ENCODE measurements around the gene PODXL. TPM values are rescaled to one million over a fixed set of nuclear protein-coding genes. Genes with fewer than 3 reads are reported as not detected.
A peak's percentile ranks its signal among the peaks of the same experiment; 100 is the strongest.

Gene PODXL
- total and polyA plus RNA-seq, 10 of the 15 experiments (the other 5 are each of a cell fraction or from before 2014, with no cell fraction given): 0.04 to 1.8 (median 0.38) TPM

DNA sequence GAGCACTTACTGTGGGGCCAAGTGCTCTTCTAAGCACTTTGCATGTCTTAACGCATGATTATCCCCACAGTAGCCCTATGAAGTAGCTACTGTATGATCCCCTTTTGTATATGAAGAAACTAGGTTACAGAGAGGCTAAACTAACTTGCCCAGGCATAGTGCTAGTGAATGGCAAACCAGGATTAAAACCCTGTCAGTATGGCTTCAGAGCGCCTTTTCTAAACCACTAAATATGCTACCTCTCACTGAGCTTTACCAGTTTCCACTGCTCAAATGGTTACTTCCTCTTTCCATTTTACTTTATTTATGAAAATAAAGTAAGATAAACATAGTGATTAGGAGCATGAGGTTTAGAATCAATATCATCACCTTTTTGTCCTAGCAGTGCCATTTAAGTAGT, 73.6 kb downstream of the PODXL start (continued):
- TF ChIP-seq, protein P1, sequence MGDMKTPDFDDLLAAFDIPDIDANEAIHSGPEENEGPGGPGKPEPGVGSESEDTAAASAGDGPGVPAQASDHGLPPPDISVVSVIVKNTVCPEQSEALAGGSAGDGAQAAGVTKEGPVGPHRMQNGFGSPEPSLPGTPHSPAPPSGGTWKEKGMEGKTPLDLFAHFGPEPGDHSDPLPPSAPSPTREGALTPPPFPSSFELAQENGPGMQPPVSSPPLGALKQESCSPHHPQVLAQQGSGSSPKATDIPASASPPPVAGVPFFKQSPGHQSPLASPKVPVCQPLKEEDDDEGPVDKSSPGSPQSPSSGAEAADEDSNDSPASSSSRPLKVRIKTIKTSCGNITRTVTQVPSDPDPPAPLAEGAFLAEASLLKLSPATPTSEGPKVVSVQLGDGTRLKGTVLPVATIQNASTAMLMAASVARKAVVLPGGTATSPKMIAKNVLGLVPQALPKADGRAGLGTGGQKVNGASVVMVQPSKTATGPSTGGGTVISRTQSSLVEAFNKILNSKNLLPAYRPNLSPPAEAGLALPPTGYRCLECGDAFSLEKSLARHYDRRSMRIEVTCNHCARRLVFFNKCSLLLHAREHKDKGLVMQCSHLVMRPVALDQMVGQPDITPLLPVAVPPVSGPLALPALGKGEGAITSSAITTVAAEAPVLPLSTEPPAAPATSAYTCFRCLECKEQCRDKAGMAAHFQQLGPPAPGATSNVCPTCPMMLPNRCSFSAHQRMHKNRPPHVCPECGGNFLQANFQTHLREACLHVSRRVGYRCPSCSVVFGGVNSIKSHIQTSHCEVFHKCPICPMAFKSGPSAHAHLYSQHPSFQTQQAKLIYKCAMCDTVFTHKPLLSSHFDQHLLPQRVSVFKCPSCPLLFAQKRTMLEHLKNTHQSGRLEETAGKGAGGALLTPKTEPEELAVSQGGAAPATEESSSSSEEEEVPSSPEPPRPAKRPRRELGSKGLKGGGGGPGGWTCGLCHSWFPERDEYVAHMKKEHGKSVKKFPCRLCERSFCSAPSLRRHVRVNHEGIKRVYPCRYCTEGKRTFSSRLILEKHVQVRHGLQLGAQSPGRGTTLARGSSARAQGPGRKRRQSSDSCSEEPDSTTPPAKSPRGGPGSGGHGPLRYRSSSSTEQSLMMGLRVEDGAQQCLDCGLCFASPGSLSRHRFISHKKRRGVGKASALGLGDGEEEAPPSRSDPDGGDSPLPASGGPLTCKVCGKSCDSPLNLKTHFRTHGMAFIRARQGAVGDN (IDR thresholded peaks at IDR 0.05): no peak
- TF ChIP-seq, protein P2, sequence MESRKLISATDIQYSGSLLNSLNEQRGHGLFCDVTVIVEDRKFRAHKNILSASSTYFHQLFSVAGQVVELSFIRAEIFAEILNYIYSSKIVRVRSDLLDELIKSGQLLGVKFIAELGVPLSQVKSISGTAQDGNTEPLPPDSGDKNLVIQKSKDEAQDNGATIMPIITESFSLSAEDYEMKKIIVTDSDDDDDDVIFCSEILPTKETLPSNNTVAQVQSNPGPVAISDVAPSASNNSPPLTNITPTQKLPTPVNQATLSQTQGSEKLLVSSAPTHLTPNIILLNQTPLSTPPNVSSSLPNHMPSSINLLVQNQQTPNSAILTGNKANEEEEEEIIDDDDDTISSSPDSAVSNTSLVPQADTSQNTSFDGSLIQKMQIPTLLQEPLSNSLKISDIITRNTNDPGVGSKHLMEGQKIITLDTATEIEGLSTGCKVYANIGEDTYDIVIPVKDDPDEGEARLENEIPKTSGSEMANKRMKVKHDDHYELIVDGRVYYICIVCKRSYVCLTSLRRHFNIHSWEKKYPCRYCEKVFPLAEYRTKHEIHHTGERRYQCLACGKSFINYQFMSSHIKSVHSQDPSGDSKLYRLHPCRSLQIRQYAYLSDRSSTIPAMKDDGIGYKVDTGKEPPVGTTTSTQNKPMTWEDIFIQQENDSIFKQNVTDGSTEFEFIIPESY (IDR thresholded peaks at IDR 0.05): peak; percentile 19; the same call in 1 of the 2 replicates
- no peak for TF ChIP-seq ZNF217 (IDR thresholded peaks at IDR 0.05)

DNA sequence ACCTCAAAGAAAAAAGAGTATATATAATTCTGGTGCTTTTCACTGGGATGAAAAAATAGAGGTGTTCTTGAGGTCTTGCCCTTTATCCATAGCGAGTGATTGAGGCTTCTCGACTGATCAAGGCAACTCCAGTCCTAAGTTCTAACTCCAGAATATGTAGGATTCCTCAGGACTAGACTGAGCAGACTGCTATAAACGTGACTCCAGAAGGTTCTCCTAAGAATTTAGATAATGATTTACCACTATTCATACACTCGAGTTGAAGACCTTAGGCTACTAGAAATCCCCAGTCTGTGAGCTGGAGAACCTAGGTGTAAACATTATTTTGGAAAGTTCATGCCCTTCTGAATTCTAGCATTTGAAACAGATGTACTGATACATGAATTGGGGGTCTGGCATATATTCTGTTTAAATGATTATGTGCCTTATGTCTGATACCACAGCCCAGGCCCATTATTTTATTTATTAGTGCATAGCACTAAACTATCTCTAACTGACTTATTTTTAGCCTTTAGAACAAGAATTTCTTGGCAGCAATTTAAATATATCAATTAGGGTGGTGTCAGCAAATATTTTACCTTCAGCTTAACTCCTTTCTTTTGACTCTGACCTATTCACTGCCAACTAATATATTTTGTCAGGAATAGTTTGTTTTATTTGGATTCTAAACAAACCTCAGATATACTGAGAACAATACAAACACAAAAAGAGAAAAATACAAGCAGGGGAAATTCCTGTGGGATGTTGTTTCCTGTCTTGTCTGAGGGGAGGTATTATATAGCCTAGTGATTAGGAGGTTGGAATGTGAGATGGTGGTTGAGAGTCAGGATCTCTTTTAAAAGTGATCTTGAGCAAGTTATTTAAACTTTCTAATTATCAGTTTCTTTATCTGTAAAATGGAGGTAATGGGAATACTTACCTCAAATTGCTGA, 75.8 kb downstream of the PODXL start:
- peaks cover 18% of the 10 kb centered on the region for H3K4me1 ChIP-seq (ENCODE audit: control insufficient read depth, insufficient read depth, low read length)
- no peak overlapping the region for H3K4me3 ChIP-seq
- intact Hi-C loops (cut with micrococcal nuclease; ENCODE audit: unreplicated experiment) (no loop called here), in situ Hi-C loops (cut with MboI) (no loop called here)
- POLR2A ChIA-PET: no interaction called here
- SMC1A ChIA-PET (ENCODE audit: uncharacterized antibody, unreplicated experiment): interaction anchor here (1.1 kb wide), 1 partner anchor 21 kb away, joined by 3 read pairs; no protein-coding TSS in a partner anchor
- no peak for FAIRE-seq
- no peaks in the 10 kb centered on the region for H3K79me2 ChIP-seq (ENCODE audit: control insufficient read depth, insufficient read depth, low read length)
- RAD21 ChIA-PET (ENCODE audit: unreplicated experiment): interaction anchor here (0.6 to 1.3 kb wide), 2 partner anchors 12 to 26 kb away, joined by 3 to 4 read pairs; no protein-coding TSS in a partner anchor
- H4K20me1 ChIP-seq (ENCODE audit: control insufficient read depth, insufficient read depth): no peaks in the 10 kb centered on the region
- 73% methylated on average over 4 of the region's 4 CpGs for WGBS (ENCODE audit: insufficient coverage, insufficient replicate concordance, low lambda C conversion rate, missing lambda C conversion rate)
- H3K27ac ChIP-seq (ENCODE audit: control insufficient read depth, insufficient read depth): no peak overlapping the region
- no peaks in the 10 kb centered on the region for H3K36me3 ChIP-seq (ENCODE audit: control insufficient read depth in 2 of 2, insufficient read depth in 2 of 2, low read length in 1 of 2)
- no peak for DNase-seq (ENCODE audit: low read depth, low spot score)
- H3K4me2 ChIP-seq (ENCODE audit: control insufficient read depth, insufficient read depth): no peak overlapping the region
- no TSS peak for BruUV-seq (replicated peaks)
- no peaks in the 10 kb centered on the region for H3K9me3 ChIP-seq (replicated peaks; ENCODE audit: control insufficient read depth, insufficient read depth, low read length)
- no peak overlapping the region for H2AFZ ChIP-seq (ENCODE audit: control insufficient read depth, low read depth, low read length)
- CTCF ChIA-PET: interaction anchor here (0.6 kb wide), 1 partner anchor 10 kb away, joined by 3 read pairs; no protein-coding TSS in a partner anchor
- H3K27me3 ChIP-seq (replicated peaks in 1 of 2; ENCODE audit: control insufficient read depth in 2 of 2, insufficient read depth in 2 of 2, low read length in 1 of 2): no peaks in the 10 kb centered on the region
- H3K9ac ChIP-seq (ENCODE audit: control insufficient read depth, insufficient read depth, low read length): no peak overlapping the region
- ATAC-seq: no peak
- TF ChIP-seq, protein P3, sequence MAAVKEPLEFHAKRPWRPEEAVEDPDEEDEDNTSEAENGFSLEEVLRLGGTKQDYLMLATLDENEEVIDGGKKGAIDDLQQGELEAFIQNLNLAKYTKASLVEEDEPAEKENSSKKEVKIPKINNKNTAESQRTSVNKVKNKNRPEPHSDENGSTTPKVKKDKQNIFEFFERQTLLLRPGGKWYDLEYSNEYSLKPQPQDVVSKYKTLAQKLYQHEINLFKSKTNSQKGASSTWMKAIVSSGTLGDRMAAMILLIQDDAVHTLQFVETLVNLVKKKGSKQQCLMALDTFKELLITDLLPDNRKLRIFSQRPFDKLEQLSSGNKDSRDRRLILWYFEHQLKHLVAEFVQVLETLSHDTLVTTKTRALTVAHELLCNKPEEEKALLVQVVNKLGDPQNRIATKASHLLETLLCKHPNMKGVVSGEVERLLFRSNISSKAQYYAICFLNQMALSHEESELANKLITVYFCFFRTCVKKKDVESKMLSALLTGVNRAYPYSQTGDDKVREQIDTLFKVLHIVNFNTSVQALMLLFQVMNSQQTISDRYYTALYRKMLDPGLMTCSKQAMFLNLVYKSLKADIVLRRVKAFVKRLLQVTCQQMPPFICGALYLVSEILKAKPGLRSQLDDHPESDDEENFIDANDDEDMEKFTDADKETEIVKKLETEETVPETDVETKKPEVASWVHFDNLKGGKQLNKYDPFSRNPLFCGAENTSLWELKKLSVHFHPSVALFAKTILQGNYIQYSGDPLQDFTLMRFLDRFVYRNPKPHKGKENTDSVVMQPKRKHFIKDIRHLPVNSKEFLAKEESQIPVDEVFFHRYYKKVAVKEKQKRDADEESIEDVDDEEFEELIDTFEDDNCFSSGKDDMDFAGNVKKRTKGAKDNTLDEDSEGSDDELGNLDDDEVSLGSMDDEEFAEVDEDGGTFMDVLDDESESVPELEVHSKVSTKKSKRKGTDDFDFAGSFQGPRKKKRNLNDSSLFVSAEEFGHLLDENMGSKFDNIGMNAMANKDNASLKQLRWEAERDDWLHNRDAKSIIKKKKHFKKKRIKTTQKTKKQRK (IDR thresholded peaks at IDR 0.05; ENCODE audit: low read depth, low read length): no peak
- TF ChIP-seq EZH2 (IDR thresholded peaks at IDR 0.05; ENCODE audit: borderline replicate concordance, control insufficient read depth, low read depth, low read length) (no peak), WRNIP1 (IDR thresholded peaks at IDR 0.05; ENCODE audit: borderline replicate concordance, low read depth, low read length) (no peak)
- TF ChIP-seq, protein P4, sequence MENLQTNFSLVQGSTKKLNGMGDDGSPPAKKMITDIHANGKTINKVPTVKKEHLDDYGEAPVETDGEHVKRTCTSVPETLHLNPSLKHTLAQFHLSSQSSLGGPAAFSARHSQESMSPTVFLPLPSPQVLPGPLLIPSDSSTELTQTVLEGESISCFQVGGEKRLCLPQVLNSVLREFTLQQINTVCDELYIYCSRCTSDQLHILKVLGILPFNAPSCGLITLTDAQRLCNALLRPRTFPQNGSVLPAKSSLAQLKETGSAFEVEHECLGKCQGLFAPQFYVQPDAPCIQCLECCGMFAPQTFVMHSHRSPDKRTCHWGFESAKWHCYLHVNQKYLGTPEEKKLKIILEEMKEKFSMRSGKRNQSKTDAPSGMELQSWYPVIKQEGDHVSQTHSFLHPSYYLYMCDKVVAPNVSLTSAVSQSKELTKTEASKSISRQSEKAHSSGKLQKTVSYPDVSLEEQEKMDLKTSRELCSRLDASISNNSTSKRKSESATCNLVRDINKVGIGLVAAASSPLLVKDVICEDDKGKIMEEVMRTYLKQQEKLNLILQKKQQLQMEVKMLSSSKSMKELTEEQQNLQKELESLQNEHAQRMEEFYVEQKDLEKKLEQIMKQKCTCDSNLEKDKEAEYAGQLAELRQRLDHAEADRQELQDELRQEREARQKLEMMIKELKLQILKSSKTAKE (IDR thresholded peaks at IDR 0.05; ENCODE audit: low read depth, poor library complexity, severe bottlenecking): no peak
